Cardiac septum (tissue), 1 donor: ENCODE results near the gene EN1. TPM values are rescaled to one million over a fixed set of nuclear protein-coding genes. Genes with fewer than 3 reads are reported as not detected.

Experiments
- DNase-seq: peaks from one replicate; pipeline ENCODE4 v3.0.0-alpha.2; 2020; ENCODE audit warnings: low spot score
- intact Hi-C: fragments of 100-400 bp; cut with DNase I; formaldehyde crosslinking; loops from one replicate; pipeline ENCODE4 v1.14.0; 2022
- total RNA-seq: library from RNA; stranded (reverse); fragmentation: NEBNext Ultra II Directional; extraction: Animal tissue kit (Norgen Biotek cat#: 25700); gene quantifications from one replicate; pipeline ENCODE4 v1.2.1, GENCODE V29; 2021
- donor health status: DM: no; HTN: no; CAD: no.

EN1 gene
- total RNA-seq, 1 donor from 2014 or later, result 0.13 TPM

DNA sequence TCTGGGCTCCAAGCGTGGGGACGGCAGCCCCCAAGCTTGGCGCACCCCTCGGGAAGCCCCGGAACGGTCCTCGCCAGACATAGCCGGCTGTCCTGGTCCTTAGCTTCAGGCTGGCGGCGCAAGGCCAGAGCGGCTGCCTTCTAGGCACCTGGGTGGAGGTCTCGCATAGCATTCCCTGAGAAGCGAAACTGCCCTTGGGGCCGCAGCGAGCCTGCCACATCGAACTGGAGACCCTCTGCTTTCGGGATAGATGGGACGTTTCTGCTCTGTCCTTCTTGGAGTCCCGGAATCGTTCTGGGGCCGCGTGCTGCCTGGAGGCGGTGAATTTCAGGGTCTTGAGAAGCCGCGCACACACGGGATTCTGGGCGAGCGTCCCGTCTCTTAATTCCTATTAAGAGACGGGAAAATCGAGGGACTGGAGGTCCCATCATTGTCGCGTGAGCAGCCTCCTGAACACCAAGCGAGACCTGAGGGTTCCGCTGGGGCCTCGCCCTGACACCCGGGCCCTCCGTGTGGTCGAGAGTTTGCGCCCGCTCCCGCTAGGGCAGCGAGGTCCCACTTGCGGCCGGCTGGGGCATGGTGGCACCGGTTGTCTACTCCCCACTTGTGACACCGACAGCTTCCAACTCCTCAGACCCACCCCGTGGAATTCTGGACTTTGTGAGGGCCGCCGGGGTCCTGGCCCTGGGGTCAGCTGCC is 9.7 kb upstream of the EN1 start:
- intact Hi-C loops, result loop anchor here (2.0 to 5.0 kb wide), 4 partner anchors 320 to 810 kb away; no protein-coding TSS in a partner anchor
- DNase-seq, result peak; percentile 74

DNA sequence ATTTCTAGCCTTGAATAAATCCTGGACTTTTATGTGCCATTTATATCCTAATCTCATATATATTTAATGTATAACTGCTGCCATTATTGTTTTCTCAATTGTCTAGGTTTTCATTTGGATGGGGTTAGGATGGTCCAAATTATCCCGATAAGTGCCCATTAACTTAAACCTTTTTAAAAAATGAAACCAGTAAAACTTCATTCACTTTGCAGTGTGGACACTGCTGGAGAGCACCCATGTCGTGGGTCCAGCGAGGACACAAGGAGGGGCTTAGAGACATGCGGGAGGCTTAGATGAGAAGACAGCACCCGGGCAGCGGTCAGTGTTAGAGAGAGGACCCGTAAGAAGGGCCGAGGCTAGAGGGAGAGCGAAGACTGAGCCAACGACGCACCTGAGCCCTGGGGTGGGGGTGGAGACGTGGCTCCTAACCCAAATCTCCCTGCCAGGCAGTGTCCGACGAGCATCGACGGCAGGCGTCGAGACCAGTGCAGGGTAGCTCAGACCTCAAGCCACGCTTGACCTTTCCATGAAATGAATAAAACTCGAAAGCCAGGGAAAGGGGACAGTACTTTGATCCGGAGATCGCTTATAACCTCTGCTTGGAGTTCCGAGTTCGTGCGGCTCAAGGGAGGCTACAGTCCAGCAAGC is 9.0 kb upstream of the EN1 start:
- intact Hi-C loops, result loop anchor here (2.0 to 5.0 kb wide), 4 partner anchors 319 to 809 kb away; no protein-coding TSS in a partner anchor
- no peak for DNase-seq

DNA sequence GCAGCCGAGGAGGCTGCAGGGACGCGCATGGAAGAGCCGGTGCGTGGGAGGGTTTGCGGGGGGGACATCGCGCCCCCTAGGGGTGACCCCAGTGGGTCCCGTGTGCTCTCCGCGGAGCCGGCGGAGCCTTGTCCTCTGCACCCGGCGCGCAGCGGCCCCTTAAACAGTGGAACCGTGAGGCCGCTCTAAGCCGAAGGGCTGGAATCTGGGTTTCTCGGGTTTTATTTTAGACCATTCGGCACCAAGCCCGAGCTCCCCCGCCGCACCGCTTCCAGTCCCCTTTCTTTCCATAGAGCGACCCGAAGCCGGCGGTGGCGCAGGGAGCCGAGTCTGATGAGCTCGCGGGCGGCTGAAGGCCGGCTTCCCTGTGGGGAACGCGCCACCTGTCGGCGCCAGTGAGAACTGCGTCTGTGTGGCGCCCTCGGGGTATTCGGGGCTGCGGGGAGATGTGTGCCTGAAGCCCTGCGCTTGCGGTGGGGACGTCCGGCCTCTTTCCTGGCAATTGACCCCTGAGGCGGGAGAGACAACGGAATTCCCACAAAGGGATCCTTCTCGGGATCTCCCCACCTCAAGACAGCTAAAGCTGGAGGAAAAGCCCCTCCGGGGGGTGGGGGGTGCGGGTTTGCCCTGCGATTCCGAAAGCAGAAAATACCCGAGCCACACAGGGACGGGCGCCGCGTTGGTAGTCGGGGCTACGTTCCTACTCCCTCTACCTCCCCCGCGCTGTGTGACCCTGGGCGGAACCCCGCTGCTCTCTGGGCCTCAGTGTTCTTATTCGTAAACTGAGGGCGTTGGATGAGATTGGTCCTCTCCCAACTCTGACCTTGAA is 8.2 kb upstream of the EN1 start:
- intact Hi-C loops, result loop anchor here (2.0 to 5.0 kb wide), 4 partner anchors 318 to 808 kb away; no protein-coding TSS in a partner anchor
- peak; percentile 85 for DNase-seq

DNA sequence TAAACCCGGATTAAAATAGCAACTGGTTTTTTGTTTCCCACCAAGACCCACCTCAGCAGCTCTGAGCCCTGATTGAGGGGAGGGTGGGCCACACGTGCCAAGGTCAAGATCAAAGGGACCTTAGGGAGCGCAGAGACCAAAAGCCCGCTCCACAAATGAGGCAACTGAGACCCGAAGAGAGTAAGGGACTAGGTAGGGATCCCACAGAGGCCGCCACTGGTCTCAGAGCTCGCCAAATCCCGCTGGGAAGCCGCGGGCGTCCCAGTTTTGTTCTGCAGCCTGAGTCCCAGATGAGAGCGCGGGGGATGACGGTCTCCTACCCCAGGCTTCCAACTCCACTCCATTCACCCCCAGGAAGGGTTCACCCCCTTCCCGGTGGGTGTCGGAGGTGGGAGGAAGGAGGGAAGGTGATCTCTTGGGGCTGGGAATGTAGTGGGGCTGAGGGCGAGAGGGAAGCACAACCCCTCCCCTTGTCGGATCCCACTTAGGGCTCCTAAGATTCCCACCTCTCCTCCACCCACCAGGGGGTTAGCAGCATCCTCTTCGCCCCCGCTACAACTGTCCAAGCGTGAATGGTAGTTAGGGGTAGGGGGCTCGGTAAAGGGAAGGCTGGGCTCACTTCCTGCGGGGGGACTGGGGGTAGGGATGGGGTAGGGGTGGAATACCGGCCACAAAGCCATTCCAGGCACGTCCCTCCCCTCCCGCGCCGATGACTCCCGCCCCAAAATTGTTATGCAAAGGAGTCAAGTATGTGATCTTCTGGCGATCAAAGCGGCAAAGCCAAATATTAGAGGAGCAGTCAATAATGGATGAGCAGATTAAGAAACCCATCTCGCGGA is 7.3 kb upstream of the EN1 start:
- intact Hi-C loops, result loop anchor here (5.0 kb wide), 3 partner anchors 317 to 807 kb away; no protein-coding TSS in a partner anchor
- no peak for DNase-seq

DNA sequence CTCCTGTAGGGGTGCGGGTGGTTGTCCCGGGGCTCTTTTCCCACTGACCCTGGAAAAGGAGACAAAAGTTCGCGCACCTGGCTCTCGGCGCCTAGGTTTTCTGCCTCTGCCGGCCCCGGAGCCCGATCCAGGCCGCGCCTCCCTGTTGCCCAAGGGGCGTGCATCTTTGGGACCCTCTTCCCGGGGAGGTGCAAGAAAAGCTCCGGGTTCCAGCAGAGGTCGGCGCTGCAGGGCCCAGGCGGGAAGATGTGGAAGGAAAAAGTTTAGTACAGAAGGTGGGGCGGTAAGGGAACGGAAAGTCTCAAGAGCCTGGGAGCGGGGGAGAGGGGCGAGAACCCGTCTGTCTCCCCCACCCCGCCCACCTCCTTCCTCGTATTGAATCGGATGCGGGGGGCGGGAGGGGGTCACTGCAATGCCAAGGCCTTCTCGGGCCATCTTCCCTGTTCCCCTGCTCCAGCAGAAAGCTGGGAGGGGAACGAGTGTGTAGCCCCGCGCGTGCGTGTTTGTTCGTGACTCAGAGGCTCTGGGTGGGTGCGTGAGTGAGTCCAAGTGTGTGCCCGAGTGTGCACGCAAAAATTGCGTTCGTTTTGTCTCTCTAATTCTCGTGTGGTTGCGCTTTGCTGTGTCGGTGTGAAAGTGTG is 6.3 kb upstream of the EN1 start:
- intact Hi-C loops, result no loop called here
- DNase-seq, result no peak

DNA sequence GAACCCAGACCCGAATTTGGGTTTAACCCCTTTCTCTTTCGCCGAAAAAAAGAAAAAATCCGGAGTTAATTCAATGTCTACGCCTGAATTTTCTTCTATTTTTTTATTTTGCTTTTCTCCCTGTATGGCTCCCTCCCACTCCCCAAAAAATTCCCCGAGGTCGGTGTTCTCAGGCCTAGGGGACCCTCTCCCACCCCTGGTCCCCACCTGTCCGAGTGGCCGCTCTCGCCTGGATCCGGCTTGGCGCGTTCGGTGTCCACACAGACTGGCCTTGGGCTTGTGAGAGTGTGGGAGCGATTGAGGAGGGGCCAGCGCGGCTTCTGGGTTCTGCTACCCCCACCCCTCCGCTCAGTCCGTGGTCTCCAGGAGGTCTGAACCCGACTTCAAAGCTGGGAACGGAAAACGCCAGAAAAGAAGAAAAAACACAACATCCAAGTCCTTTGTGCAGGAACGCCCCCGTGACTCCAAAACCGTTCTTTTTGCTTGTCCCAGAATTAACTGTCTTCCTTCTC is 5.7 kb upstream of the EN1 start:
- DNase-seq, result no peak
- intact Hi-C loops, result no loop called here

DNA sequence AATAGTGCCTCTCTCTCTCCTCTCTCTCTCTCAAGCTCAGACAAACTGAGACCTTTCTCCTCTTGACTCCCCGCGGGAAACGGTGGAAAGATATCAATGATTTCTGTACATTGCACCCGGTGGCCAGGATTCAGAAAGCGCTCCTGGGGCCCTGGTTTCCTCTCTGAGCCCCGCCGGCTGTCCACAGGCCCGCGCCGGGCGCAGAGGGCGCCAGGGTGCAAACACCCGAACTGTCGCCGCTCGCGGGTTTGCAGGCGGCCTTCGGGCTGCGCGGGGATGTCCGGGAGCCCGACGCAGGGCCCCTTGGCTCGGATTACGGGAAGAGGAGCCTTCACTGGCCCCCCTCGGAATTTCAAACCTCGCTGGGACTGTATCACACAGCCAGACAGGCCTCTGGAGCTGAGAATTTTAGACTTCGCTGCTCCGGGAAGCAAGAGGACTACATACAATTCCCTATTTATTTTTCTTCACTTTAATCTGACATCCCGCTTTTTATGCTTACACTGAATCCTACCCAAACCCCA is 5.2 kb upstream of the EN1 start:
- intact Hi-C loops, result no loop called here
- no peak for DNase-seq

DNA sequence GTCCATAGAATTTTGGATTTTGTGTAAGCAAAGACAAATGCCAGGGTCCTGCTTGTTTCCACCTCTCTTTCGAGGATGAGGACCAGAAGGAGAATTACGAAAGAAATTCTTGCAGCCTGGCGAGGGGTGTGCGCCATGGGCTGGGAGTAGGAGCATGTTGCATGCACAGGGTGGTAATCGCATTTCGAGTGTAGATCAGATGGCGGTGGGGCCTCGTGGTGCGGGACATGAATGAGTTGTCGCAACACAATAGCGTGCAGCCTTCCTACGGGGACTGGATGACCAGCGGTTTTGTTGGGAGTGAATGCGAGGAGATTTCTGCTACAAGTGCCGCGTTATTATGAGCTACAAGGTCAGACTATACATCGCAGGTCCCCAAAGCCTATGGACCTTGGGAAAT is 4.2 kb upstream of the EN1 start:
- DNase-seq, result no peak
- intact Hi-C loops, result no loop called here

DNA sequence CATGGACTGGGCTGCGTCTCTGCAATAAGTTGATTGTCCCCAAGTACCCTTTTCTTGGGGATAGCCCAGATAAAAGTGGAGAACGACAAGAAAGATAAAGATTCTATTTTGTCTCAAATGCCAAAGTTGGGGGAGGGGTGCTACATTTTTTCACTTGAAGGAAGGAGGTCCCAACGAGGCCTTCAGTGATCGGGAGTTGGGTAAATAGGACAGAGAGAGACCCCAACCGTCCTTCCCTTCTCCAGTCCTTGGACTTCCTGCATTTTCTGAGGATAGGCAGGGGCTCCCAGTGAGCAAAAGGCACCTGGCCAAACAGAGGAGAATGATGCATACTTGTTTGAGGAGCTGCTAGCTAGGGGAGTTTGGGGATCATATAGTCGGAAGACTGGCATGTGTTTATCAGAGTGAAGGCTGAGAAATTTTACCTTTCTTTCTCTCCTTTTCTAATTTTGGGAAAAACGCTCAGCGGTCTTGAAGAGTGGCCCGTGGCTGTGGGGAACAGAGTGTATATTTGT is 3.5 kb upstream of the EN1 start:
- no peak for DNase-seq
- intact Hi-C loops, result no loop called here

DNA sequence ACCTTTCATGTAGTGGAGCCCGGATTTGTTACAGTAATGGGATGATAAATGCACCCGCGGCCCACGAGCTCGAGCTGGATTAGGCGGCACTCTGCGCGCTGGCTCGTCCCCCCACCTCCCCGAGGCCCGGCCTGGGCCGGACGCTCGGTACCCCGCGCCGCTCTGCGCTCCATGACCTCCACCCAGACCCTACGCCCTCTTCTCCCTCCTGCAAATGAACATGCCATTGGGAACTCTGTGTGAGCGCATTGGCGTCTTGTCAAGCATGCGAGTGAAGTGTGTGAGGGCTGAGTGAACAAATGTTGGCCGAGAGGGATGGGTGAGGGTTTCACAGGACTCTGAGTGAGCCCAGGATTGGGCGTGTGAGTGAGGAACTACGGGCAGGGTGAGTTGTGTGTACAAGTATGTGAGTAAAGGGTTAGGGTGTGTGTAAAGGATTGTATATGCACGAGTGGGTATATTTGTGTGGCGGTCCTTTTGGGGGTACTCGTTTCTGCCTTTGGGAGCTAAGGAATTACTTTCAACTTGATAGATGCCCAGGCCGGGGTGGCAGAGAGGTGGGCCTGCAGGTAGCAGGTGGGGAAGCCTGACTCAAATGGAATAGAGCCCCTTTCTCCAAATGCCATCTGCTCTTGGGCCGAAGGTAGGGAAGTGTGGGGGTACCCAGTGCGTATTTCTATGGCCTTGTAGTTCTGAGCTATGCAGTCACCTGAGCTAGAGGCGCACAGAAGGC is 2.9 kb upstream of the EN1 start:
- no peak for DNase-seq

DNA sequence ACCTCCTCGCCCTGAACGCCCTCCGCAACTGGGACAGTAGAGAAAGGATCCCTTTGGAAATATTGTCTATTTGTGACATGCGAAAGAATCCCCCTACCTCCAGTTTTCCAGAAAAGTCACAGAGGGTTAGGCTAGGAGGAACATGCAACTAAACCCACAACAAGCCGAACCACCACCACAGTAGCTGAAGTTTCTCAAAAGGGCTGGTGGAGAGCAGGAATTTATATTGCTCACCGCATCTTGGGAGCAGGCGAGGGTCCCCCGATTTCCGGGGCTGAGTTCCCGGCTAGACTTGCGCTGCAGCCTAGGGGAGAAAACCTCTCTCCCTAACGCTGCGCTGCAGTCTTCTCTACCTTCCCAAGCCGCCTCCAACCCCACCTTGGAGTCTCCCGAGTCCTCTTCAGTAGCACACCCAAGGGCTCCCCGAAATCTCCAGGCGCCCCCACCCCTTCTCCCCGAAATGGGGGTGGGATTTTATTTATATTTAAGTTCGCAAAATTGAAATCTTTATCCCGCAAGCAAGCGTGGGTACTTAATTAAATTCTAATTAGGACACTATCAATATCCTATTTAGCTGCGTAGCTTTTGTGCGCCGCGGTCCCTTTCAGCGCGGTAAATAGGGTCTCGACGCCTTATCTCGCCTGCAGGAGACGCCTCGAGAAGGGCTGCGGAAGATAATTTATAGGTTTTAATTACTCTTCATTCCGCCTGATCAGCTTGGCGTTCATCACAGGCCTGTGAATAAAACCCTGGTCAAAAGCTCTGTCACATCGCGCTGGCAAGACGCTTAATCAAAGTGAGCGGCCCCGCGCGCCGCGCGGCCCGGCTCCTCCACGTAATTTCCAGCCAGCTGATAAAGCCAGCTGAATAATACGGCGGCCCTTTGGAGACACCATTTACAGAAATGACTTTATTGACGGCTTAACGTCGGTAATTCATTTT is 2.0 kb upstream of the EN1 start:
- intact Hi-C loops, result no loop called here
- no peak for DNase-seq

More for the DNA sequence above, 2.9 kb upstream of the EN1 start:
- intact Hi-C loops, result no loop called here

DNA sequence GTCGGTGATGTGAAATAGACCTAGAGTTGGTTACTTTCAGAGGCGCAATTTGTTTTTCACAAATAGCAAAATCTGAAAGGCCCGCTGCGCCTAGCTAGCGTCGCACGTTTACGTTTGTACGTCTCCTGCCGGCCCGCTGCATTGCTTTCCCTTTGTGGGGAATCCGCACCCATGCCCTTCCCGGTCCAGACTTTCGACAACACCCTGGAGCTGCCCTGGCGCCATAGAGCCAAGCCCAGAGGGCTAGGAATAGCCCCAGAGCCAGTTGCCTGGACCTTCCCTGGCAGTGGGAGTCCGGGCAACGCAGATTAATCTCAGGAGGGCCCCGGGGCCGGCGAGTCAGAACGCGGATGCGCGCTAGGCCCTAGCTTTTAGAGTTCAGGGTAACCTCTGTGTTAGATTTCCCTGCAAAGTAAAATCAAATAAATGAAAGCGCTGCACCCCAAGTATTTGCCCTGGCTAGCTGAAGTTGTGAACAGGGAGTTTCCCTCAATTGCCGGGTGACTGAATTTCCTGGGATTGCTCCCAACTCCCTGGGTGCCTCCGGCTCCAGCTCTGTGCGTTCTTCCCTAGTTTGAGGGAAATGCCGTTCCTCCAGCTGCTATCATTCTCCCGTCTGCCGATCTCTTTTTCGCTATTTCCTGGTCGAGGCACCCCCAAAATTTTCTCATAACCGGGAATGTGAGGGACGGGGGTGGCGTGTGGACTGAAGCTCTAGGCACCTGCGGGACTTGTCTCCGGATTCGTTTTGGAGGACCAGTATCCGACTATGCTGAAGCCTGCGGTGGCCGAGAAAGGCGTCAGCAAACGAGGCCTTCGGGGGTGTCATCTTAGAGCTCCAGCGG is 1.2 kb upstream of the EN1 start:
- intact Hi-C loops, result no loop called here
- DNase-seq, result no peak

DNA sequence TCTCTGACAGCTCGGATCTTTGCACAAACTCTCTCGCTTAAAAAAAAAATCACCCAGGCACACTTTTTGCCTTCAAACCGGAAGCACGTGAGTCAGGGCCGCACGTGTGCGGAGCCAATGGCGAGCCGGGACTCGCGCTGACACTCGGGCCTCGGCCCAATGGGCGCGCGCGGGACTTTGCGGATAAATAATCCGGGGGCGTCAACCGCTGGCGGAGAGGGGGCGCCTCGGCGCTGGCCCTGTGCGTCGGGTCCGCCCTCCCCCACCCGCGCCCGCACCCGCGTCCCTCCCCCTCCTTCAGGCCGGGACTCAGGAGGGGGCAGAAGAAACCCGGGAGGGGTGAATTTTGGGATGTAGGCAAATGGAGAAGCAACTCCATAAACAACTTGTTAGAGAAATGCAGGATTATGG is 319 bp upstream of the EN1 start:
- intact Hi-C loops, result no loop called here

DNA sequence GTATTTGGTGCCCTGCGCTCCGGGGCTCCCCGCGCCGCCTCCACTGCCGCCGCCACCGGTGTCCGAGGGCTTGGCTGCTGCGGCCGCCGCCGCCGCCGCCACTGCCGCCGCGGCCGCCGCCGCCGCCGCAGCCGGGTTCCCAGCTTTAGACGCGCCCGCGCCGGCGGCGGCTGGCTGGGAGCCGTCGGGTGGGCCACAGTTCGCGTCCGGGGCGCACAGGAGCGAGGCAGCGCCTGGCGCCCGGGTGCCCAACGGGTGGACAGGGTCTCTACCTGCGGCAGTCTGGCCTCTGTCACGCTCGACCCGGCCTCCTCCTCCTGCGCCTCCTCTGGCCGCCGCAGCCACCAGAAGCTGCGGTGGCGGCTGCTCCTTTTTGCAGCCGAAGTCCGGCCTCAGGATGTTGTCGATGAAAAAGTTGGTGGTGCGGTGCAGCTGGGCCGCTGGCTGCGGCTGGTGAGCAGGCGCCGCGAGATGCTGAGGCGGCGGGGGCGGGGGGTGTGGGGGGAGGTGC is 951 bp downstream of the EN1 start:
- intact Hi-C loops, result no loop called here
- no peak for DNase-seq

More for the DNA sequence above, 319 bp upstream of the EN1 start:
- DNase-seq, result no peak
